Erythroblast (primary cell): ENCODE measurements around the gene DOCK9.

Source experiments
- GATA1 ChIP-seq: IDR thresholded peaks from 2 replicates; pipeline ENCODE4 v1.6.1; 2011; ENCODE audit warnings: low read depth, mild to moderate bottlenecking, control low read depth, low read length, moderate library complexity
- POLR2A ChIP-seq: IDR thresholded peaks from 2 replicates; pipeline ENCODE4 v1.6.1; 2011; ENCODE audit warnings: mild to moderate bottlenecking, low read length

GRCh38 chr13:98845742-98846141 is 132.1 kb downstream of the DOCK9 start:
- TF ChIP-seq POLR2A (no peak), GATA1 (no peak)
